ENCODE results near the gene SPATA20. TPM values are rescaled to one million over a fixed set of nuclear protein-coding genes. Genes with fewer than 3 reads are reported as not detected.
A peak's percentile ranks its signal among the peaks of the same experiment; 100 is the strongest.

The SPATA20 gene
- total RNA-seq, 3 donors from 2014 or later = 52.4 to 62.3 (median 58.4) TPM

DNA sequence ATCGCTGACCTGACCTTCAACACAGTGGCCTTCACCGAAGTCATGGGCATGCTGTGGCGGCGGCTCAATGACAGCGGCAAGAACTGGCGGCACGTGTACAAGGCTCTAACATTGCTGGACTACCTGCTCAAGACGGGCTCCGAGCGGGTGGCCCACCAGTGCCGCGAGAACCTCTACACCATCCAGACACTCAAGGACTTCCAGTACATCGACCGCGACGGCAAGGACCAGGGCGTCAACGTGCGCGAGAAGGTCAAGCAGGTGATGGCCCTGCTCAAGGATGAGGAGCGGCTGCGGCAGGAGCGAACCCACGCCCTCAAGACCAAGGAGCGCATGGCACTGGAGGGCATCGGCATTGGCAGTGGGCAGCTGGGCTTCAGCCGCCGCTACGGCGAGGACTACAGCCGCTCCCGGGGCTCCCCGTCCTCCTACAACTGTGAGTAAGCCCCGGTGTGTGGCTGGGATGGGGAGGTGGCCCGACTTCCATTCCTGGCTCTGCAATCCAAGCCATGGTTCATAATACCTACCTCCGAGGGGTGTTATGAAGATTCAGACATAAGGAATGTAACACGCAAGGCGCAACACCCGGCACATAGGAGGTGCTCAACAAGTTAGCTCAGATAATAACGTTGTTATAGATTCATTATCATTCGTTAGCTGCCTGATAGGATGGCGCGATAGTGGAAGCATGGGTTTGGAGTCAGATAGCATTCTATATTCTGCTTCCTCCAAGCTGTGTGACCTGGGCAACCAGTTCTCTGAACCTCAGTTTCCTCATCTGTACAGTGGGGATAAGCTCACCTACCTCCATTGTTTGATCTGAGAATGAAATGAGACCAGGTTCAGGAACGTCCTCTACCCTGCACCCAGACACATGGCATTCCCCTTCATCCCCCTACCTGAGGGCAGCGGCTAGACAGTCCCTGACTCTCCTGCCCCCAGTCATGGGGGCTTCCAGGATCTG is 10.0 kb upstream of the SPATA20 start:
- Histone ChIP-seq H3K27ac (no peak overlapping the region), H3K4me1 (peaks cover 10 to 27% of the 10 kb centered on the region in 2 donors), H3K27me3 (peaks cover 0 to 4% of the 10 kb centered on the region in 2 donors), H3K4me3 (no peak overlapping the region), H3K9me3 (no peaks in the 10 kb centered on the region), H3K36me3 (no peaks in the 10 kb centered on the region)
- intact Hi-C loops (cut with DNase I; ENCODE audit: low total_unique reads) = no loop called here
- TF ChIP-seq POLR2AphosphoS5 (IDR thresholded peaks at IDR 0.05) (no peak), CTCF (IDR thresholded peaks at IDR 0.05) (no peak), POLR2A (IDR thresholded peaks at IDR 0.05) (no peak)
- no peak for DNase-seq (ENCODE audit: low spot score in 2 of 2)

DNA sequence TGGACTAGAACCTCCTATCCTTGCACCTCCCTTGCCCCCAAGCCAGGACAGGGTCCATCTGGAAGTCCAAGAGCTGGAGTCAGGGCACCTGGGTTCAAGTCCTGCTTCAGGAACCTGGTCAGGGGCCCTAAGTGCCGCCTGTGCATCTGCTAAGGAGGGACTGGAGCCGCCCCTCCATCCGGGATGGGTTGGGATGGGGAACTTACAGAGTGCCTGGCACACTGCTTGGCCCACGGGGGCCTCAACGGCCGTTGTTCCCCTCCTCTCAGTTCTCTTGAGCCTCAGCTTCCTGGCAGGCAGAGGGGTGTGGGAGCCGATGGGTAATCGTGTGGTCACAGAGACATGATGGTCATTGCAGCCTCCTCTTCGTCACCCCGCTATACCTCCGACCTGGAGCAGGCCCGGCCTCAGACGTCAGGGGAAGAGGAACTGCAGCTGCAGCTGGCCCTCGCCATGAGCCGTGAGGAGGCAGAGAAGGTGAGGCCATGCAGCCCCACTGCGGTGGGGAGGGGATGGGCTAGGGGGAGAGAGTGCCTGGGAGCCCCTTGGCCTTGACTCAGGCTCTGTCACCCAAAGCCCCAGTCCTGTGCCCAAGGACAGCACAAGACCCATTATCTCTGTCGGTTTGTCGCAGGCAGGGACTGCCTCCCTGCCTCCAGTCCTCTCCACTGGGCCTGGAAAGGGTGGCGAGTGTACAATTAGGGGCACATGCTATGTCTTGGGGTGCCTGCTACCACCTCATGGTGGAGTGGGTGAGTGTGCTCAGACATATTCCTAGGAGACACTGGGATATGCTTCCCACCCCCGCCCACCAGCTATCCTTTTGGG is 9.0 kb upstream of the SPATA20 start:
- no peak for TF ChIP-seq CTCF (IDR thresholded peaks at IDR 0.05)
- TF ChIP-seq POLR2A (IDR thresholded peaks at IDR 0.05) = no peak
- no peak for DNase-seq (ENCODE audit: low spot score in 2 of 2)
- intact Hi-C loops (cut with DNase I; ENCODE audit: low total_unique reads) = no loop called here
- Histone ChIP-seq H3K4me3 (no peak overlapping the region), H3K9me3 (no peaks in the 10 kb centered on the region), H3K4me1 (peaks cover under 1 to 22% of the 10 kb centered on the region in 2 donors), H3K36me3 (no peaks in the 10 kb centered on the region), H3K27me3 (no peaks in the 10 kb centered on the region), H3K27ac (peak overlapping the region in 1 of 2 donors; percentile 25)

- no peak for DNase-seq (ENCODE audit: low spot score in 2 of 2)
- H3K9me3 ChIP-seq = no peaks in the 10 kb centered on the region
- no peaks in the 10 kb centered on the region for H3K27me3 ChIP-seq
- H3K4me3 ChIP-seq = no peak overlapping the region
- intact Hi-C loops (cut with DNase I; ENCODE audit: low total_unique reads) = no loop called here
- TF ChIP-seq CTCF (IDR thresholded peaks at IDR 0.05) (no peak), POLR2A (IDR thresholded peaks at IDR 0.05) (no peak)
- H3K27ac ChIP-seq = peak overlapping the region; percentile 18 to 80
- no peaks in the 10 kb centered on the region for H3K36me3 ChIP-seq
- H3K4me1 ChIP-seq = peaks cover 0 to 13% of the 10 kb centered on the region in 2 donors
Measured at GRCh38 chr17:50538549-50539410, 8.2 kb upstream of the SPATA20 start.

- peak overlapping the region; percentile 45 to 80 for H3K27ac ChIP-seq
- peak in 1 of 2 donors; percentile 72 for DNase-seq (ENCODE audit: low spot score in 2 of 2)
- intact Hi-C loops (cut with DNase I; ENCODE audit: low total_unique reads) = loop anchor here (10.0 kb wide), 1 partner anchor 305 kb away; no protein-coding TSS in a partner anchor
- TF ChIP-seq POLR2AphosphoS5 (IDR thresholded peaks at IDR 0.05) = no peak
- no peak for TF ChIP-seq POLR2A (IDR thresholded peaks at IDR 0.05)
- no peak for TF ChIP-seq CTCF (IDR thresholded peaks at IDR 0.05)
- H3K4me1 ChIP-seq = peaks cover 0 to 4% of the 10 kb centered on the region in 2 donors
- H3K9me3 ChIP-seq = no peaks in the 10 kb centered on the region
- H3K4me3 ChIP-seq = no peak overlapping the region
- H3K27me3 ChIP-seq = no peaks in the 10 kb centered on the region
- H3K36me3 ChIP-seq = no peaks in the 10 kb centered on the region
Measured at GRCh38 chr17:50539762-50540559, 7.0 kb upstream of the SPATA20 start.
